Measurements from ENCODE around the gene ATP8A1.
"Not testable (repeated sequence)": the region's sequence is repeated elsewhere in the genome, so short reads cannot be mapped to it uniquely, and the experiment has no call there.

The ATP8A1 gene

GRCh38 chr4:42497142-42497910 lies 159.6 kb downstream of the ATP8A1 start:
- no peak for DNase-seq

GRCh38 chr4:42492962-42493361 lies 163.9 kb downstream of the ATP8A1 start:
- no peak for DNase-seq

GRCh38 chr4:42490015-42490414 lies 166.9 kb downstream of the ATP8A1 start:
- no peak for DNase-seq

- no peak for DNase-seq
Measured at GRCh38 chr4:42489095-42489494, 167.8 kb downstream of the ATP8A1 start.

GRCh38 chr4:42488554-42488953 lies 168.4 kb downstream of the ATP8A1 start:
- no peak for DNase-seq

GRCh38 chr4:42488114-42488513 lies 168.8 kb downstream of the ATP8A1 start:
- no peak for DNase-seq

- DNase-seq: no peak
Measured at GRCh38 chr4:42487230-42487629, 169.7 kb downstream of the ATP8A1 start.

- DNase-seq: not testable (repeated sequence)
Measured at GRCh38 chr4:42486156-42486555, 170.7 kb downstream of the ATP8A1 start.

- DNase-seq: no peak
Measured at GRCh38 chr4:42484630-42485029, 172.3 kb downstream of the ATP8A1 start.

- no peak for DNase-seq
Measured at GRCh38 chr4:42483426-42484379, 173.2 kb downstream of the ATP8A1 start.

GRCh38 chr4:42482516-42483327 lies 174.2 kb downstream of the ATP8A1 start:
- no peak for DNase-seq

GRCh38 chr4:42480717-42481116 lies 176.2 kb downstream of the ATP8A1 start:
- DNase-seq: no peak

GRCh38 chr4:42480281-42480680 lies 176.6 kb downstream of the ATP8A1 start:
- DNase-seq: no peak

GRCh38 chr4:42478946-42479345 lies 178.0 kb downstream of the ATP8A1 start:
- DNase-seq: no peak

GRCh38 chr4:42478509-42478908 lies 178.4 kb downstream of the ATP8A1 start:
- DNase-seq: no peak

GRCh38 chr4:42474406-42474805 lies 182.5 kb downstream of the ATP8A1 start:
- no peak for DNase-seq

GRCh38 chr4:42473071-42473684 lies 183.7 kb downstream of the ATP8A1 start:
- DNase-seq: no peak

- no peak for DNase-seq
Measured at GRCh38 chr4:42471896-42472295, 185.0 kb downstream of the ATP8A1 start.

- no peak for DNase-seq
Measured at GRCh38 chr4:42470023-42470422, 186.9 kb downstream of the ATP8A1 start.

GRCh38 chr4:42467777-42468176 lies 189.1 kb downstream of the ATP8A1 start:
- DNase-seq: not testable (repeated sequence)

GRCh38 chr4:42466273-42466844 lies 190.5 kb downstream of the ATP8A1 start:
- DNase-seq: no peak

- no peak for DNase-seq
Measured at GRCh38 chr4:42464550-42465094, 192.3 kb downstream of the ATP8A1 start.

Data from effector CD8-positive, alpha-beta T cell (primary cell).